GM06990 (cell line): ENCODE data around the gene ADAP1.

Experiments used
- DNase-seq: peaks from one replicate; pipeline ENCODE4 v3.0.0-alpha.2; 2011; ENCODE audit not compliant: insufficient read length; ENCODE audit errors: extremely low read depth
- H3K27me3 ChIP-seq: replicated peaks from 2 replicates; pipeline ENCODE4 v1.6.0; 2011; ENCODE audit warnings: low read length; ENCODE audit not compliant: control insufficient read depth, insufficient read depth
- H3K36me3 ChIP-seq: 2 replicates; pipeline ENCODE4 v1.5.1; 2011; ENCODE audit warnings: low read length; ENCODE audit not compliant: control insufficient read depth, insufficient read depth
- H3K4me3 ChIP-seq: replicated peaks from 2 replicates; pipeline ENCODE4 v1.5.1; 2011; ENCODE audit warnings: low read depth, mild to moderate bottlenecking, control low read depth, low read length
- CTCF ChIP-seq: IDR thresholded peaks from 2 replicates; pipeline ENCODE4 v1.5.1; 2011; ENCODE audit warnings: low read length, control low read depth, mild to moderate bottlenecking, inconsistent platforms; ENCODE audit not compliant: insufficient read depth, poor library complexity, severe bottlenecking

ADAP1 gene

GRCh38 chr7:979151-979550, 24.7 kb upstream of the ADAP1 start:
- no peak for DNase-seq
- no peak for TF ChIP-seq CTCF
- Histone ChIP-seq H3K4me3 (no peak overlapping the region), H3K27me3 (no peaks in the 10 kb centered on the region), H3K36me3 (no peaks in the 10 kb centered on the region)

- no peak for TF ChIP-seq CTCF
- Histone ChIP-seq H3K27me3 (no peaks in the 10 kb centered on the region), H3K36me3 (no peaks in the 10 kb centered on the region), H3K4me3 (no peak overlapping the region)
- DNase-seq, result no peak
Observed at GRCh38 chr7:978416-979091, 24.1 kb upstream of the ADAP1 start.

- H3K4me3 ChIP-seq, result no peak overlapping the region
- no peak for TF ChIP-seq CTCF
- H3K27me3 ChIP-seq, result no peaks in the 10 kb centered on the region
- H3K36me3 ChIP-seq, result no peaks in the 10 kb centered on the region; the same call in none of the 2 replicates
- no peak for DNase-seq
Observed at GRCh38 chr7:978049-978346, 23.5 kb upstream of the ADAP1 start.

GRCh38 chr7:977326-978048, 23.0 kb upstream of the ADAP1 start:
- no peaks in the 10 kb centered on the region; the same call in none of the 2 replicates for H3K36me3 ChIP-seq
- TF ChIP-seq CTCF, result no peak
- no peak overlapping the region for H3K4me3 ChIP-seq
- no peaks in the 10 kb centered on the region for H3K27me3 ChIP-seq
- no peak for DNase-seq

- no peak overlapping the region for H3K4me3 ChIP-seq
- H3K27me3 ChIP-seq, result no peaks in the 10 kb centered on the region
- no peak for DNase-seq
- peaks cover under 1% of the 10 kb centered on the region for H3K36me3 ChIP-seq
- TF ChIP-seq CTCF, result no peak
Observed at GRCh38 chr7:976901-977325, 22.4 kb upstream of the ADAP1 start.
